Ectodermal cell (in vitro differentiated cells): ENCODE results near the gene ACTR3.

Source experiments
- H3K27ac ChIP-seq: 2 replicates; pipeline ENCODE4 v1.7.0; 2013; ENCODE audit warnings: mild to moderate bottlenecking, low read depth, low read length; ENCODE audit not compliant: insufficient read depth, poor library complexity, severe bottlenecking
- H3K27me3 ChIP-seq: 2 replicates; pipeline ENCODE4 v1.7.0; 2013; ENCODE audit warnings: mild to moderate bottlenecking, low read length; ENCODE audit not compliant: insufficient read depth, control insufficient read depth, poor library complexity, severe bottlenecking
- H3K36me3 ChIP-seq: one replicate; pipeline ENCODE4 v1.7.0; 2013; ENCODE audit warnings: low read length; ENCODE audit not compliant: control insufficient read depth, insufficient read depth
- H3K4me1 ChIP-seq: one replicate; pipeline ENCODE4 v1.7.0; 2013; ENCODE audit warnings: low read length; ENCODE audit not compliant: control insufficient read depth, insufficient read depth
- H3K4me3 ChIP-seq: 2 replicates; pipeline ENCODE4 v1.7.0; 2013; ENCODE audit warnings: low read depth, low read length, control low read depth; ENCODE audit not compliant: insufficient read depth
- H3K9me3 ChIP-seq: 2 replicates; pipeline ENCODE4 v1.7.0; 2013; ENCODE audit warnings: mild to moderate bottlenecking, low read length, moderate library complexity; ENCODE audit not compliant: control insufficient read depth
- WGBS, 2 experiments: methylation state at CpG; one replicate each; pipeline ENCODE4 v1.1.7; 2013; ENCODE audit warnings: missing lambda C conversion rate in 2 of 2; 5-methylcytosine and 5-hydroxymethylcytosine counted together

Gene ACTR3

DNA sequence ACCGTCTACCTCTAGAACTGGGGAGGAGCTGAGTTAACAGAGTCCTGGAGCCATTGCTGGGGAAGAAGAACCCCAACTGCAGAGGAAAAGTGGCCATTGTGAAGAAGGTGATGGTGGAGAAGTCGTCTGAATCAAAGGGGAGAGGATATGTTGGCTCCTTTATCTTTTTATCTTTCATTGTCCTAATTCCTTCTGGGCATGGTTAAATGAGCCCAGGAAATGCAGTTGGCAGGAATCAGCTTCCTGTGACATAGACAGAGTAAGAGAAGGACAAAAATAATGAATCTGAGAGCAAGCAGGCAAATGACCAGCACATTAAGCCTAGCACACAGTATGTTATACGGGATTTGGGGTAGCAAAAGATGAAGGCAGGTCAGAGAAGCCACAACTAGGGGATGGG lies 16.0 kb upstream of the ACTR3 start:
- Histone ChIP-seq H3K27ac (no peak overlapping the region), H3K4me3 (no peak overlapping the region), H3K27me3 (no peaks in the 10 kb centered on the region), H3K4me1 (no peaks in the 10 kb centered on the region), H3K9me3 (no peaks in the 10 kb centered on the region), H3K36me3 (no peaks in the 10 kb centered on the region)
- WGBS, 2 experiments: 83 to 87% methylated on average over 3 of the region's 3 CpGs

DNA sequence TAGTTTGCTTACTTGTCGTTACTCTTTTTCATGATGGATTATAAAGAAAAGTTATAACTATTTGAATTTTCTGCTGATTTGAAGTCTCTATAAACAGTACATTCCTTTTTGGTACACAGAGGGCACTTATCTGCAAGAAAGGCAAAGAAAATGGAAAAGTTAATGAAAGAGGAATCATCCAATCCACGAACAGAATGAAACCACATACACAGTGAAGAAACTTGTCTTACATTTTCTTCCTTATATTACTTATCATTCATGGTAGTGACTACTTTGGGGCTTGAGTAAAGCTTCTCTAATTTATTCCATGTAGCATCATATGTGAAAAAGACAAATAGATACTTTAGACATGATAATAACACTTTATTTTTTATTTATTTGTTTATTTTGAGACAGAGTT lies 14.8 kb upstream of the ACTR3 start:
- H3K4me3 ChIP-seq: no peak overlapping the region
- no peaks in the 10 kb centered on the region for H3K9me3 ChIP-seq
- H3K27ac ChIP-seq: no peak overlapping the region
- no peaks in the 10 kb centered on the region for H3K36me3 ChIP-seq
- H3K27me3 ChIP-seq: no peaks in the 10 kb centered on the region
- no peaks in the 10 kb centered on the region for H3K4me1 ChIP-seq
- WGBS, 2 experiments: 83 to 89% methylated on average over 1 to 2 of the region's 2 CpGs

DNA sequence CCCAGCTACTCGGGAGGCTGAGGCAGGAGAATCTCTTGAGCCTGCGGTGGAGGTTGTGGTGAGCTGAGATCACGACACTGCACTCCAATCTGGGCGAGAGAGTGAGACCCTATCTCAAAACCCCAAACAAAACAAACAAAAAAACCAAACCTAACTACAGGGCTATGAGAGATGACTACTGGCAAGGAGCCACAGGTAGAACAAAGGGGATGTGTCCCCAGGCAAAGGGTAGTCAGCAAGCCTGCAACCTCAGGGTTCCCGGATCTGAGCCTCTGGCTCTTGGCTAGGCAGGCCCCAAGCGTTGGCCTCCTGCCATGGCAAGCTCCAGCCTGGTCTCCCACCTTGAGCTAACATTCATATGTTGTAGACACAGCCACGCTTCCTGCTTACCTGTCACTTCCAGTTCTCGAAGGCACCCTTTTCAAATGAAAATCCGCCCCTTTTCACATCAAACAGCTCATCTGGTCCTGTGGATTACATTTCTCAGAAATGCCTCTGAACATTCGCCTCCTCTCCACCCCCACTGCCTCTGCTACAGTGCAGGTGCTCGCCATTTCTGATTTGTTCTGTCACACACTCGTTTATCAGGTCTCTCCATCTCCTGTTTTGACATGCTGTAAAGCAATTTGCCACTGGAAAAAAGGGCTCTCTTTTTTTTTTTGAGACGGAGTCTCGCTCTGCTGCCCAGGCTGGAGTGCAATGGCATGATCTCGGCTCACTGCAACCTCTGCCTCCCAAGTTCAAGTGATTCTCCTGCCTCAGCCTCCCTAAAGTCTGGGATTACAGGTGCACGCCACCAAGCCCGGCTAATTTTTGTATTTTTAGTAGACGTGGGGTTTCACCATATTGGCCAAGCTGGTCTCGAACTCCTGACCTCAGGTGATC lies 13.1 kb upstream of the ACTR3 start:
- Histone ChIP-seq H3K4me3 (no peak overlapping the region), H3K36me3 (no peaks in the 10 kb centered on the region), H3K4me1 (no peaks in the 10 kb centered on the region), H3K27ac (no peak overlapping the region), H3K9me3 (no peaks in the 10 kb centered on the region), H3K27me3 (no peaks in the 10 kb centered on the region)
- WGBS, 2 experiments: 84 to 85% methylated on average over 19 of the region's 19 CpGs

DNA sequence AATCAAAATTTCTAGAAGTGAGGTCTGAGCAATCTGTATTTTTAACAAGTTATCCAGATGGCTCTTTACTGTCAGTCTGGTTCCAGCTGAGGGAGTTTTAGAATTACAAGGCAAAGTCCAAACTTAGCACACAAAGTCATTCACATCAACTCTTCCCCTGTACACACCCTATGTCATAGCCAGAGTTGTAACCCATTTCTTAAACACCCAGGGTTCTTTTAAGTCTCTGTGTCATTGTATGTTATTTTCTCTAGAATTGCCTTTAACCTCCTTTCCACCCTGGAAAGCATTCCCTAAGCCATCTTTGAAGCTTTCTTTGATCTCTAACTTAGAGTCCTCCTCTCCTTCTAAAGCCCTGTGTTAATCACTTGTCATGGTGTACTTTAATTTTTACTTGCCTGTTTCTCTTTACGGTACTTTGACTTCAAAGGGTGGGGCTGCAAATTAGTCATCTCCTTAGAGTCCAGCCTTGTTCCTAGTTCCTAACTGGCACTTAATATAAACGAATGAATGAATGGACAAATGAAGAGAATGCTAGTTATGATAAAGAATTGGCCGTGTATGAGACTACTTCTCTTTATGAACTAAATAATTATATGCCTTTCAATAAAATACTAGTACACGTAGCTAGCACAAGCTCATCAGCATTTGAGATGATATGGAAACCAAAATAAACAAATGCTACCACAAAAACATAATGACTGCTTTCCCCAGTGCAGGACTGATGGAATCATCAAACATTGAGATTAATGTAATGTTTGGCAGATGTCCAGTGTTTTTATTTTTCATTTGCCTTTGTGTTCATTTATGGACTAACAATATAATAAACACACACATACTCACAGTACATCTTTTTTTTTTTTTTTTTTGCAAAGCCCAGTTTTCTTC lies 11.9 kb upstream of the ACTR3 start:
- Histone ChIP-seq H3K4me3 (no peak overlapping the region), H3K36me3 (no peaks in the 10 kb centered on the region), H3K4me1 (no peaks in the 10 kb centered on the region), H3K9me3 (no peaks in the 10 kb centered on the region), H3K27me3 (no peaks in the 10 kb centered on the region), H3K27ac (no peak overlapping the region)
- 89 to 100% methylated on average over 2 to 4 of the region's 4 CpGs for WGBS, 2 experiments

DNA sequence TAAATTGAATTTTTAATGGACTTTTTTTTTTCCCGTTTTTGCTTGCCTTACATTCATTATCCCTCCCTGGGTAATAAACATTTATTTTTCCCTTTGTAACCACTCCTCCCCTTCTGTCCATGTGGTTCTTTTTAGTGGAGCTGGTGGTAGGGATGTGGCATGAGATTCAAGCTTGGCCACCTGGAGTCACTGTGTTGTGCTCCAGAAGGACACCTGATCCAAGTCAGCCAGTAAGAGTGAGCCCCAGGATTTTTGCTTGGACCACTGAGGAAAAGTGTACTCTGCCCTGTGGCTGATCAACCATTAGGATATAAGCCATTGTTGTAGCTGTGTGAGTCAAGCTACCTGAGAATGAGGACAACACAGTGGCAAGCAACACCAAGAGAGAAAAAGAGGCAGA lies 11.1 kb upstream of the ACTR3 start:
- Histone ChIP-seq H3K27ac (no peak overlapping the region), H3K27me3 (no peaks in the 10 kb centered on the region)

DNA sequence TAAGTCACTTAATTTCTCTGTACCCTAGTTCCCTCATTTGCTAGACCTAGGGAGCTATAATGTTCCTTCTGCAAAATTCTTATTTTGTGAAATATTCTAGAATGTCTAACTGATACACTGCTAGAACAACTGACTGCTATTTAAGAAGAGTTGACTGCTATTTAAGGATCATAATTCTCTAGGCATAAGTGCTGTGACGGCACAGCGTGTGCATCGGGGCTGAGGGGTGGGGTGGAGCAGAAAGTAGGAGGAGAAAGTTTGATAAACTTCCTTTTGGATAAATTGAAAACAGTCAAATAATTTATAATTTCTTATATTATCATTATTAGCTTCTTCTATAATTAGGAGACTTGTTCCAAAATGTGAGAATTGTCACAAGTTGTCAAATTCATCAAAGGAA lies 10.4 kb upstream of the ACTR3 start:
- H3K9me3 ChIP-seq: no peaks in the 10 kb centered on the region
- no peaks in the 10 kb centered on the region for H3K36me3 ChIP-seq
- no peak overlapping the region for H3K4me3 ChIP-seq
- no peaks in the 10 kb centered on the region for H3K27me3 ChIP-seq
- no peak overlapping the region for H3K27ac ChIP-seq
- no peaks in the 10 kb centered on the region for H3K4me1 ChIP-seq
- 90 to 100% methylated on average over 3 of the region's 3 CpGs for WGBS, 2 experiments

More for the DNA sequence above, 11.1 kb upstream of the ACTR3 start:
- no CpG with 5 or more reads among the region's 1 CpG for WGBS, 2 experiments
- Histone ChIP-seq H3K36me3 (no peaks in the 10 kb centered on the region), H3K9me3 (no peaks in the 10 kb centered on the region), H3K4me3 (no peak overlapping the region), H3K4me1 (no peaks in the 10 kb centered on the region)

DNA sequence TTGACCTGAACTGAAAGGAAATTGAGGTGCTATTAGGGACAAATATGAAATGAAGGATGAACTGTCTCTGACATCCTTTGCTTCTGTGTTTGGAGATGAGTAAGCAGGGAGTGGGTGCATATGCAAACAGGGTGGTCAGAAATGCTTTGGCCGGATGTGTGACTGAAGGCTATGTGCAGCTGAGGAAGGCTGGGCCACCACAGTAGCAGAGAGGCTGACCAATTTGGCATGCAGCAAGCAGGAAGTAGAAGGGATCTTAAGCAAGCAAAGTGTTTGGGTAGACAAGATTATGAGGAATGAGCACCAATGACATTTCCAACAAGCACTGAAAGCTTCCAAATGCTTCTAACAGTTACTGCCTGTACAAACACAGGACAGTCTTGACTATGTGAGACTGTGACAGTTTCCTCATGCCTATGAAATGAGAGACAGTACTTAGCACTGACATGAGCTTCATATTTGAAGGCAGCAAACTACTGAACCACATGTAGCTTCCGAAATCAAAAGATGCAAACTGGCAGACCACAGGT lies 3.3 kb upstream of the ACTR3 start:
- Histone ChIP-seq H3K27me3 (no peaks in the 10 kb centered on the region), H3K36me3 (no peaks in the 10 kb centered on the region), H3K27ac (no peak overlapping the region), H3K4me1 (peaks cover 3% of the 10 kb centered on the region), H3K9me3 (no peaks in the 10 kb centered on the region), H3K4me3 (no peak overlapping the region)
- 90 to 91% methylated on average over 2 of the region's 2 CpGs for WGBS, 2 experiments

DNA sequence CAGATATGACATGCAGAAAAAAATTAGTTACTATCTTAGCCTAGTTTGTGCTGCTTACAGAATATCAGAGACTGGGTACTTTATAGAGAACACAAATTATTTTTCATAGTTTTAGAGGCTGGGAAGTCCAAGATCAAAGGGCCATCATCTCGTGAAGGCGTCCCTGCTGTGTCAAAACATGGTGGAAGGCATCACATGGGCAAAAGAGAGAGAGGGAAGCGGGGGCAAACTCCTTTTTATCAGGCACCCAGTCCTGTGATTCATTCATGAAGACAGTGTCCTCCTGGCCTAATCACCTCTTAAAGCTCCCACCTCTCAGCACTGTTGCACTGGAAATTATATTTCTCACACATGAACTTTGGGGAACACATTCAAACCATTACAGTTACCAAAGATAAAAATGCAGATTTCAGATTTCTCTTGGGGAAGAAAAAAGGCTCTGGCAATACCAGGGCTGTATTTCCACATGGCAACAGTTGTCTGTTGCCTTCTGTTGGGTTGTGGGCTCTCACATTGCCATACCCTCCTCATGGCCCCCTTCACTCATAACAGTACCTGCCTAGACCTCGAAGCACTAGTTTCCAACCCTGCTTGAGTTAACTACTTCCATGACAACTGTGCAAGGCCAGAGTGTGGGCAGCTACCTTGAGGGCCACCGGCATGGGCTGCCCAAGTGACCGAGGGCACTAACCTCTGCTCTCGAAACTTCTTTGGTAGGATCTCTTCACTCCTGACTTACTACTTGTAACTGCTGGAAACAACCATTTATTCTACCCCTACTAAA lies 2.7 kb upstream of the ACTR3 start:
- Histone ChIP-seq H3K4me1 (peaks cover 6% of the 10 kb centered on the region), H3K27me3 (no peaks in the 10 kb centered on the region), H3K4me3 (no peak overlapping the region), H3K9me3 (no peaks in the 10 kb centered on the region), H3K36me3 (no peaks in the 10 kb centered on the region), H3K27ac (no peak overlapping the region)
- 88 to 91% methylated on average over 7 of the region's 7 CpGs for WGBS, 2 experiments

DNA sequence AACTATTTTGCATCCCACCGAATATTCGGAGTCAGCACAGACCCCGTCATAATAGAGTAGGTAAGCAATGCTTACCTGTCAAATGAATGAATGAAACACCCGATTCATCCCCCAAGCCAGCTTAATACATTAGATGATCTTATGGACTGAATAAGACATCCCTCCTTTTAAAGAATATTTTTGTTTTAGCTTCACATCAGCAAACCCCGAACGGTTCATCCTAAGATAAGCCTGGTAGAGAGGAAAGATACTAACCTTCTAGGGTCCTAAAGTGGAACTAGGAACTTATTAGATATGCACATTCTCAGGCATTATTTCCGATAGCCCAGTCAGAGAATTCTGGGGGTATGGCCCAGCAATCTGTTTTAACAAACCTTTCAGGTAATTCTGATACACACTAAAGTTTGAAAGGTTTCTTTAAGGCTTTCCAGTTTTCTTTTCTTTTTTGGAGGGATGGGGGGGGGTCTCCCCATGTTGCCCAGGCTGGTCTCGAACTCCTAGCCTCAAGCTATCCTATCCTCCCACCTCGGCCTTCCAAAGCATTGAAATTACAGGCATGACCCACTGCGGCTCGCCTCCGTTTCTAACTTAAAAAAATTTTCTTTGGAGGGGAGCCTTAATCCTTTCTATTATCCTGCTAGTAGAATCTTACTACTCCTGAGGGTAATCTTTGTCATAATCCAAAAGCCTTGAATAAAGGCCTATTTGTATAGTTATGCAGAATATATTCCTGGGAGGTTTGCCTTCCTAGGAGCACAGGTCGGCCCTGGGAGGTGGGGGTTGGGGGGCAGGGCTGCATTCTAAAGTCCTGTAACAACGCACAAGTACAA lies 1.0 kb upstream of the ACTR3 start:
- Histone ChIP-seq H3K36me3 (no peaks in the 10 kb centered on the region), H3K27ac (peak overlapping the region; percentile 100), H3K27me3 (no peaks in the 10 kb centered on the region), H3K9me3 (no peaks in the 10 kb centered on the region), H3K4me1 (peaks cover 10% of the 10 kb centered on the region), H3K4me3 (peak overlapping the region; percentile 63)
- WGBS, 2 experiments: 42 to 43% methylated on average over 12 to 14 of the region's 14 CpGs
